H4 (cell line): ENCODE measurements around the gene MACF1. TPM values are rescaled to one million over a fixed set of nuclear protein-coding genes. Genes with fewer than 3 reads are reported as not detected.

Experiments used
- DNase-seq: peaks from one replicate; pipeline ENCODE4 v3.0.0-alpha.2; 2015; ENCODE audit warnings: low spot score
- total RNA-seq: library from RNA; depleted of rRNA; stranded (reverse); fragments of >200 nt; shearing (Covaris generic); gene quantifications from 2 replicates; pipeline ENCODE4 v1.2.3, GENCODE V29; 2014

The MACF1 gene
- total RNA-seq, 1 experiment from 2014 or later: 38.6 TPM

DNA sequence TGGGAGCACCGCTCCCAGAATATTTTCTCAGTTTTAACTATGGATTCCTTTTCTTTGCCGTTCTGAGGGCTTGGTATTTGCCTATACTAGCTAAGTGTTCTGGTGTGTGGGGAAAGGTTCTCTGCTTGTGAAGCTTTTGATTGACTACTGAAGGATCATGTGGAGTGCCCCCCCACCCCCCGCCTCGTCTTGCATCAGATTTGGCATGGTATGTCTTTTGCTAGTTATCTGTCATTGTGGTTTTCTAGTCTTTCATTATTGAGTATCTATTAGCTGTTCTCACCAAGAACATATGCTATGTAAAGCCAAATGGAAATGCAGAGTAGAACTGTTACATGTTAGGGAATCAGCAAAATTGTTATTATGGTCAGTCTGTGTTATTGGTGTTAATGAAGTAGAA lies 58.3 kb downstream of the MACF1 start:
- no peak for DNase-seq

DNA sequence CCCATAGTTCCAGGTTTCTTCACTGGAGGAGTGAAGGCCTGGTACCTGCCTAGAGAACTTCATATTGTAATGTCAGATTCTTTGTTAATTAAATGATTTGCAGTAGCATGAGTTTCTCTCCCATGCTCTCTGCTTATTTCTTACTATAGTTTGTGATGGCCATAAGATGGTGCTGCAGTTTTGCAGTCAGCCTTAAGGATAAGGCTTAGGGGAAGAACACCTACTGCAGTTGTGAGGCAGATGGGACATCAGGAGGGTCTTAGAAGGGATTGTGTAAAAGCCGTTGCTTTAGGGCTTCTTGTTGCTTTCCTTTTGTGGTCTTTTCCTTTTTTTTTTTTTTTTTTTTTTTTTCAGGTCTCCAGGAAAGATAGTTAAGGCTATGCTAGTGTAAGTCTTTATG lies 61.8 kb downstream of the MACF1 start:
- DNase-seq: peak; percentile 26

DNA sequence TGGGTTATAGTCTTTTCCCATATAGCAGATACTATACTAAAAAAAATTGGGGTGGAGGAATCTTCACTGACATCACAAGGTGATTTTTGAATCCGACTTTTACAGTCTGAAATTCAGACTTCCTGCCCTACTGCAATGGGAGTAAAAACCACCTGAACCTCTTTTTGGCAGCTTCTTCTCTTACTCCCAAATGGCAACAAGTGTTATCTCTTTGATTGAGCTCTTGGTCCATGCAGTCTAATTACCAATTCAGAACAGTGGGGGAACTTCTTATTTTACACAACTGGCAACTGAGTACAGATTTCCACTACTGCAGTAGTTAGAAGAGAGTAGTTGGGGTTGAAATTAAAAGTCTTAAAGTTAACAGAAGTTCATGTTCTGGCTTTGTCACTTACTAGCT lies 62.3 kb downstream of the MACF1 start:
- no peak for DNase-seq

DNA sequence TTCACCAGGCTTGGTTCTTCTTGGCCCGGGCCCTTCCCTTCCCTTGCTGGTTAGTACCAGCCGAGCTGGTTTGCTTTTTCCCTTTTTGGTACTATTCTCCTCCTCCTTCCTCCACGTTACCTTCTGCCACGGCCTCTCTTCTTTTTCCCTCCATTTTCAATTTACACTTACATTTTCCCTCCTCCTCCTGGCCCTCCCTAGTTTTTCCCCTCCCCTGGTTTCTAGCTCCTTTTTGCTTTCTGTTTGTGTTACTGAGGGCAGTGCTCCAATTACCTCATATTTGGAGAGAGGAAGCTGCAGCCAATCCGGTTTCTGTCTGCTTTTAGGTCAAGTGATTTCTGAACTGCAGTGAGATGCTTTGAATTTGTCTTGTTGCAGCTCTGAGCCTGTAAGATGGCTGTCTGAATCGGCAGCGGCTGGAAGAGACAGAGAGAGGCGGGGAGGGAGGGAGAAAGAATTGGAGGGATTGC lies 63.7 kb downstream of the MACF1 start:
- peak; percentile 82 for DNase-seq

DNA sequence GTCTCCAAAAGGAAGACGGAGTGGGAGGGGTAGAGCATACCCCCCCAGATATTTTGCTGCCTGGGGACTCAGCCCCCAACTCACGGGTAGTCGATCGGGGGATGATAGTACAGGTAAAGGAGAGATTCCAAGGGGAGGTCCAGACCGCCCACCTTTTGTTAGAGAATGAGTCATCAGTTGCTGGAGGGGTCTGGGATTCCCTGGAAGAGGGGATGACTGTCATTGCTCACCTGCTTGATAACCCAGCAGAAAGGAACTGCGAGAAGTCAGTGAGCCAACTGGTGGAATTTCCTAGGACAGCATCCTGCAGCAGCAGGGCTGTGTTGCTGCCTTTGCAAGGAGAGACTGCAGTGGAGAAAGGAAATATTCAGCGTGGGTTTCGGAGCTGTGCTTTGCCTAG lies 64.4 kb downstream of the MACF1 start:
- no peak for DNase-seq

DNA sequence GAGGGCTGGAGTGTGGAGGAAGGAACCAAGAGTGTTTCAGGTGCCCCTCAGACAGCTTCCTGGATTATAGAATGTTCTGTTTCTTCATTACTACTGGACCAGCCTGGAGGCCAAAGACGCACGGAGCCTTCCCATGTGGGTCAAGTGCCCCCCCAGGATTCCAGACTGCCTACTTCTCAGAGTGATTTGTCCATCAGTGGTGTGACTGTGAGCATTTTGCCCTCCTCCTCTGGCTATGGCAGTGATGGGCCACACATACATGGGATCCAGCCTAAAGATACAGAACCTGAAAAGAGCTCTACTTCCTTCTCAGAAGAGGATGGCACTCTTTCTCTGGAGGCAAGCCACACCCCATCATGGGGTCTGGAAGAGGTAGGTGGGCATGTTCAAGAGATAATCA lies 64.9 kb downstream of the MACF1 start:
- DNase-seq: no peak

DNA sequence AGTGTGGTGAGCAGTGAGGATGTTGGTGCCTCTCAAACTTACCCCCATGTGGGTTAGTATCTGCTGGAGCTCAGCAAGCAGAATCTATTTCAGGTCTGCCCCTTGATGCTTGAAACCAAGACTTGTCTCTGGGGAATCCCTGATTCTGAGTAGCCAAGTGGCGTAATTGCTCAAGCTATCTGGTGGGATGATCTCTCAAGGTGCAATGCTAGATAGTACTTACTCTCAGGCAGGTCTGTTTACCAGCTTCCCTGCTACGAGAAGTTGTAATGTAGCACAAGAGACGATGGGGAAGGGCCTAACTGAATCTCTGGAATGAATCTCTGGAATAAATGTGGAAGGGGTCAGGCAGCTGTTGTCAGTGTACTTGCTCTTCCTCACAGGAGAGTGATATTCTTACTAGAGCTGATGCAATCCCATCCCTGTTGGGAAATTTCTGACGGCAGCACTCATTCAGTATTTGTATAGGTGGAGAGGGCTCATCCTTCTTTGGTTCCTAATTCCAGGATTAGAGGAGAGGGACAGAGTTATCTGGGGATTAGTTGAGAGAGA lies 65.4 kb downstream of the MACF1 start:
- no peak for DNase-seq

DNA sequence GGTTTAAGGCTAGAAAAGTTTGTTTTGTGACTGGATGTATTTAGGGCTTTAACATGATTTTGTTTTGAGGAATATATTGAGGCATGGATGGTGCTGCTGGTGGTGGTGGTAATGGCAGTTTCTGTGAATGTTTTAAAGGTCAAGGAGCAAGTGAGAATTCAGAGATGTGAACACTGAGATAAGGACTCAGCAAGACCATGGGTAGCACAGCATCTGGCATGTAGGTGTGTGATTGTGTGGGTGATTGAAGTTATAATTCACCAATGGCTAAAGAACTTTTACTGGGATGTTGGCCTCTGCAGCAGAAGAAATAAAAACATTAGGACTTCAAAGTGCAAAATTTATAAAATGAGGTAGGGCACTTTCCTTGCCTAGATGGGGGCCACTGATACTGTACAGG lies 65.9 kb downstream of the MACF1 start:
- no peak for DNase-seq

DNA sequence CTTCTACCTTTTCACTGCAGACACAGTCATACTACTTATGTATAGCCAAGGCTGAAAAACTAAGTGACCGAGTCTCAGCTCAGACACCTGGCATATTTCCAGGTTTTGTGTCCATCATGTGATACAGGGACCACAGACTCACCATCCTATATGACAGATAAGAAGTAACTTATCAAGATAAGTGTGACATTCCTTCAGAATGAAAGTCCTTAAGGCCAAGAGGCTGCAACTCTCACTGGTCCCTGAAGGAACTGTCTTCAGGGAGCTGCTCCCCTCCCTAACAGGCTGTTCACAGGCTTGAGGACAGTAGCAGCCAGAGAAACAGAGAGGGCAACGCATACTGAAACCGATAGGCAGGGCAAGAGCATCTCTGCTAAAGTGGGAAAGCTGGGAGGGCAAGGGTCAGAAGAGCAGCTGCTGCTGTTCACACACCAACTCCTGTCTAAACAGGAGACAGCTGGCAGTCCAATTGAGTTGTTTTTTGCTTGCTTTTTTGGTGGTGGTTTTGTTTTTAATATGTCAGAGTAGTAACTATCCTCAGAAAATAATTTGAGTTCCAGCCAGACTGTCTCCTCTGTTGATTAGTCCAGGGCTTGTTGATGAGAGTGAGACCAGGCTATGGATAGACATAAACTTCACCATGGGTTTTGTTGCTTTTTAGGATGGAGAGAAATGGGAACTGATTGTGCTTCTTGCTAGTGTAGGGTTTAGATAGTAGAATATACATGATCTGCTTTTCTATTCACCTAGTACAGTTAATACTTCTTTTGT lies 67.7 kb downstream of the MACF1 start:
- DNase-seq: no peak

DNA sequence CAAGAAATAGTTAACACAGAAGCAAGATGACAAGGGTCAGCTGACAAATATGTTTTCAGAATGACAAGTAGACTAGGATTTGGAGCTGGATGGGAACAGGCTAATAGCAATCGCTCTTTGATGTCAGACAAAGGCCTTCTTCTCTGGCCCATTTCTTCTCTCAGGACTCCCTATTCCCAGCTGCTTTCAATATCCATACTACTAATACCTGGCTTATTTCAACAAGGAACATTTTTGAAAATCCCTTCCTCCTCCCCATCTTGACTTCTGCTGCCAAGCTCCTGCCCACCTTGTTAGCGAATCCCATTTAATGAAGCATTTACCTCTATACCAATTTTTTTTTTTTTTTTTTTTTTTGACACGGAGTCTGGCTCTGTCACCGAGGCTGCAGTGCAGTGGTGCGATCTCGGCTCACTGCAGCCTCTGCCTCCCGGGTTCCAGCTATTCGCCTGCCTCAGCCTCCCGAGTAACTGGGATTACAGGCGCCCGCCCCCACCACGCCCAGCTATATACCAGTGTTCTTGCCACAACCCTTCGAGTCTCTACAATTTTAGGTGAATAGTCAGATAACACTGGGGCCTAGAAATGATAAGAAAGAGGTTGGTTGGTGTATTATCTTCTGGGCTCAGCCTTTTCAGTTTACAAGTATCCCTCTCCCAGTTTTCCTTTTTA lies 68.4 kb downstream of the MACF1 start:
- DNase-seq: no peak

DNA sequence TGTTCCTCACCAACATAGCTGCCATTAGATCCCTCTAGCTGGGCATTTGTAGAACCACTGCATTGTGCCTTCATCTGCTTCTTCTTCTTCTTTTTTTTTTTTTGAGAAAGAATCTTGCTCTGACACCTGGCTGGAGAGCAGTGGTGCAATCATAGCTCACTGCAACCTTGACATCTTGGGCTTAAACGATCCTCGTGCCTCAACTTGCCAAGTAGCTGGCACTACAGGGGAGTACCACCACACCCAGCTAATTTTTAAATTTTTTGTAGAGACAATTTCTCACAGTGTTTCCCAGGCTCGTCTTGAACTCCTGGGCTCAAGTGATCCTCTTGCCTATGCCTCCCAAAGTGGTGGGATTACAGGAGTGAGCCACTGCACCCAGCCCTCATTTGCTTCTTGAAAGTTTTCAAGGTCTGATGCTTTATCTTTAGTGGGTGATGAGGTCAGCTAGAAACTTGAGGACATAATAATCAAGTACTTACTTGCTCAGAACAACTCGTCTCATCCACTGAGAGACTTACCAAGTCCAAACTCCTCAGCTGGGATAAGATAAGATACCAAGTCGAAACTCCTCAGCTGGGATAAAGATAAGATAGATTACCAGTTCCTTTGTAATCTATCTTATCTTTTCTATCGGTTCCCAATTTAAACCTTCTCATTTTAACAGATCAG lies 71.5 kb downstream of the MACF1 start:
- no peak for DNase-seq

DNA sequence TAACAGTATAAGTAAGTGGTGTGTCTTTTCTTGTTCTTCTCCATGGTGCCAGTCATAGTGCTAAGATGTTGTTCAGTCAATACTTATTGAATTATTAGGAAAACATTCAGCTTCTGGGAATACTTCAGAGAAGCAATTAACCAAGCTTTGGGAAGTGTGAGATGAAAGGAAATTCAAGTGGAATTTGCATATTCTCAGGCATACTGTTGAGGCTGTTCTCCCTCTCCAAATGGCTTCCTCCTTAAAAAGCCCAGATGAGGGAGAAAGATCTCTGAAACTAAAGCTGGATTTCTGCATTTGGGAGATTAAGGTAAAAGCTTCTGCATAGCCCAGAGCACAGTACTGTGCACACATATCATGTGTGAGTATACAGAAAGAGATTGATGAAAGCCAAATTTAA lies 73.4 kb downstream of the MACF1 start:
- no peak for DNase-seq

DNA sequence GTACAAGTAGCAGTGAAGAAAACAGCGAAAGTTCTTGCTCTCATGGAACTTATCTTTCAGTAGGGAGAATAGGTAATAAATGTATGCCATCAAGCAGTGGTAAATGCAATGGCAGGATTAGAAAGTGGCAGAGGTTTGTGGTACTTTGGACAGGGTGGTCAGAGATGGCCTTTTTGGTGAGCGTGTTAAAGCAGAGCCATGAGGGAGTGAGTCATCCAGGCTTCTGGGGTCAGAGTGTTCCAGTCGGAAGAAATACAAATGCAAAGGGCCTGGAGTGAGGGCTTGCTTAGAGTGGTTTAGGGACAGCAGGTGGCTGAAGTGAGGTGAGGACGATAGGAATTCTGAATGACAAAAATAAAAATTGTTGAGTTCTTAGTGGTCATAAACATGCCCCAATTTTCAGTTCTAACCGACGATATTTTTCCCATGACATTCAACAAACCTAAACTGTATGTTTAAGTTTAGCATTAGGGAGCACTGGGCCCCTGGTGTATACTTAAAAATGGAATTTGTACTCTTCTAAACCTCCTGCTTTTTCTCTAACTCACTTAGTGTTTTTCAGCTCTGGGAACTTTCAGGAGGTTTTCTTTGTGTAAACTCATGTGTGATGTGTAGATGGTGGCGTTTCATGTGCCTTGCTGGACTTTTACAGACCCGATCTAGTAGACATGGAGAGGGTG lies 78.2 kb downstream of the MACF1 start:
- no peak for DNase-seq

DNA sequence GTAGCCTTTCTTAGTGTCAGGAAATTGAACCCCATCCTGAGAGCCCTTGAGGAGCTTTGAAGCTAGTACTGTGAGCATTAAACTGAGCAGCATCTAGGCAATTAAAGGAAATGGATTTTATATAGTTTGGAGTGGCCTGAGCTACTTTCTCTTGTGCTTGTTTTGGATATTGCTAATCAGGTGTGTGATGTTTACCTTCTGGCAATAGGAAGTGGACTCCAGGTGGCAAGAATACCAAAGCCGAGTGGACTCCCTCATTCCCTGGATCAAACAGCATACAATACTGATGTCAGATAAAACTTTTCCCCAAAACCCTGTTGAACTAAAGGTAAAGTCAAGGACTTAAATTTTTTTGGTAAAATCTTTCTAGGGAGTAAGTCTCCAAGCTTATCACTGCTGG lies 79.4 kb downstream of the MACF1 start:
- DNase-seq: no peak

DNA sequence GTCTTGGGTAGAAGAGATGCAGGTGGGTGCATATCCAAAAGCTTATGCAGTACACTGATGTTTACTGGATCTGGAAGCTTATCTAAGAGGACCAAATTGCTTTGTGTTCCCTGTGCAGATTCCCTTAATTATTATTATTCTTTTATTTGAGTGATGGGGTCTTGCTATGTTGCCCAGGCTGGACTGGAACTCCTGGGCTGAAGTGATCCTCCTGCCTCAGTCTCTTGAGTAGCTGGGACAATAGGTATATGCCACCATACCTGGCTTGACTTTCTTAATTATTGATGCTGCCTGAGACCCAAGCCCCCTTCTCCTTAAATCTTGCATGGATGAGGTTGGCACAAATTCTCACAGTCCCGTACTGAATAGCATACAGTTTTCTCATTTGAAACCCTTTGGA lies 83.0 kb downstream of the MACF1 start:
- DNase-seq: no peak

DNA sequence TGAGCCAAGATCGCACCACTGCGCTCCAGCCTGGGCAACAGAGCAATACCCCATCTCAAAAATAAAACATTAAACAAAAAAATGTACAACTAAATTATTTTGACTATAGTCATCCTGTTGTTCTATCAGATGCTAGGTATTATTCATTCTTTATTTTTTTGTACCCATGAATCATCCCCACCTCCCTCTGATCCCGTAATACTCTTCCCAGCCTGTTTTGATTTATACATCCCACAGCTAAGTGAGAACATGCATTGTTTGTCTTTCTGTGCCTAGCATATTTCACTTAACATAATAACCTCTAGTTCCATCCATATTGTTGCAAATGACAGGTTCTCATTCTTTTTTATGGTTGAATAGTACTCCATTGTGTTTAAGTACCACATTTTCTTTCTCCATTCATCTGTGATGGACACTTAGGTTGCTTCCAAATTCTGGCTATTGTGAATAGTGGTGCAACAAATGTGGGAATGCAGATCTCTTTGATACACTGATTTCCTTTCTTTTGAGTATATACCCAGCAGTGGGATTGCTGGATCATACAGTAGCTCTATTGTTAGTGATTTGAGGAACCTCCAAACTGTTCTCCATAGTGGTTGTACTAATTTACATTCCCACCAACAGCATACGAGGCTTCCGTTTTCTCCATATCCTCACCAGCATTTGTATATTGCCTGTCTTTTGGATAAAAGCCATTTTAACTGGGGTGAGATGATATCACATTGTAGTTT lies 84.4 kb downstream of the MACF1 start:
- no peak for DNase-seq

DNA sequence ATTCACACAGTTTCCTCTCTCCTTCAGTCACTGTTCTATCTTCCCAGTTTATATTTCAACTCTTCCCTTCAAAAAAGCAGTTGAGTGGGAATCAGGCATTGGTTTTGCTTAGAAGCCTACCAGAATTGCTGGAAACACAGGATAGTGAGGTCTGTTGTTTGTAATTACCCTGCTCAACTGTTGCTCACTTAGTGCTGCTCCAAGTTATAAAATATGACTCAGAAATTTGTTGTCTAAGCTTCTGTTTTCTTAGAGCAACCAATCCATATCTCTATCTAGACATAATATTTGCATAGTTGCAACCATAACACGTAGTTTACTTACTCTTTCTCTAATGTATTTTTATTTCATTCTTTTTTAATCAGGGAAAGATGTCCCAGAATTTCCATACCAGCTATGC lies 87.9 kb downstream of the MACF1 start:
- DNase-seq: no peak

DNA sequence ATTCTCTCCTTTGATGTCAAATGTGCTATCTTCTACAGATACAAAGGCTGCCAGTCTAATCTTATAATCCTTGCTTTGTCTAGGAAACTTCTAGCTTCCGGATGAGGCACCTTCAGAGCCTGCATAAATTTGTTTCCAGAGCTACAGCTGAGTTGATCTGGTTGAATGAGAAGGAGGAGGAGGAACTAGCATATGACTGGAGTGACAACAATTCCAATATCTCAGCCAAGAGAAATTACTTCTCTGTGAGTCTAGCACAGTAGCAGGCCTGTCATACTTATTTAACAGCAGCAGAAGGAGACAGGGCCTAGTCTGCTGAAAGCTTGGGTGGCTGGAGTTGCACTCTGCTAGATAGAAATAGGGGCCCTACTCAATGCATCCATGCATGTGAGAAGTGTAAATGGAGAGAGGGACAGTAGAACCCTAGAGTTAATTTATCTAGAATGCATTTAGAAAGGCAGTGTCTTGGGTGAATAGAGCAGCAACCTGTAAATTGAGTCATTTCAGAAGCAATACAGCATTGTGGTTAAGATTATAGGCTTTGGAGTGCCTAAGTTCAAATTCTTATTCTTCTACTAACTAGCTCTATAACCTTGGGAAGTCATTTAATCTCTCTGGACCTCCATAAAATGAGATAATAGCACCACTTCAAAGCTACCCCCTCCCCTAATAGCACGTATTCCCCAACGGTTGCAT lies 89.0 kb downstream of the MACF1 start:
- DNase-seq: no peak

DNA sequence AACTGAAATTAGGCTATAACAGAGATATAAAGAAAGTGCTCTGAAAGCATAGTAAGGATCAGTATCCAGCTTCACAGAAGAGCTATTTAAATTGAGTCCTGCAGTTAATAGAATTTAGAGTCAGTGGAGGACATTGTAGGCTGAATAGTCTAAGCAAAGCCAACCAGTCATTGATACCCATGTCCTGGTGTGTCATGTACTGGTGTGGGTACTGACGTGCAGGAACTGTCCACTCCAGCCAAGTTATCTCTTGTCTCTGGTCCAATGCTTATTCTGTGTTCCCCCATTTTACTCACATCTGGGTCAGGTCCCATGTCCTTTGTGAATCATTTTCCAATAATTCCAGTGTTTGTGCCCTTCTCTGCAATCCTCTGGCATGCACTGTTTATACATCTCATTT lies 90.0 kb downstream of the MACF1 start:
- DNase-seq: no peak

DNA sequence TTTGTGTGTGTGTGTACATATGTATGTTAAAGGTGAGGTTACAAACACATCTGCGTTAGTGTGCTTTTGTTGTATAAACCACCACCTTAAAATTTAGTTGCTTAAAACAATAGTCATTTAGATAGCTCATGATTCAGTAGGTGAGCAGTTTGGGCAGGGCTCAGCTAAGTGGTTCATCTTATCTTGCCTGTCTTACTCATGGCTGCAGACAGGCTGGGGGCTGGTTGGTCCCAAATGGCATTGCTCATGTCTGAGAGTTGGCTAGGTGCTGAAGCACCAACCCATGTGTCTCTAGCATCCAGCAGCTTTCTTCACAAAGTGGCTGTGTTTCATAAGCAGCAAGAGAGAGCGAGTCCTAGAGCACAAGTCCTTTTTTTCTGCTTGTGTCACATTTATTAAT lies 91.4 kb downstream of the MACF1 start:
- DNase-seq: no peak

DNA sequence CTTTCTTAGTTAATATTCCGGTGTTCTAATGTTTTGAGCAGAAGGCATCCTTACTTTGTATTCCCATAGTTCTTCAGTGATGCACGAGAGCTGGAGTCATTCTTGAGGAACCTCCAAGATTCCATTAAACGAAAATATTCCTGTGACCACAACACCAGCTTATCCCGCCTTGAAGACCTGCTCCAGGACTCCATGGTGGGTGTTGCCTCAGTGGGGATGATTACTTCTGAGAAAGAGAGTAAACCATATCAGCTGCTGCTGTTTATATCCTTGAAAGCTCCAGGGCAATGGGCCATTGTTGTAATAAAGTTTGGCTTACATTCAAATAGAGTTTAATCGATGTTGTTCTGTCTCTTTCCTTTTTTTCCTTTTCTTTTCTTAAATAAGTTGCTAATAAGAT lies 93.1 kb downstream of the MACF1 start:
- no peak for DNase-seq
